AG20443 (cell line): Measurements from ENCODE around the gene MARCKSL1.

ENCODE experiments used
- DNase-seq: peaks from one replicate; pipeline ENCODE4 v3.0.0; 2012; ENCODE audit warnings: low spot score, mixed read lengths

MARCKSL1 gene

DNA sequence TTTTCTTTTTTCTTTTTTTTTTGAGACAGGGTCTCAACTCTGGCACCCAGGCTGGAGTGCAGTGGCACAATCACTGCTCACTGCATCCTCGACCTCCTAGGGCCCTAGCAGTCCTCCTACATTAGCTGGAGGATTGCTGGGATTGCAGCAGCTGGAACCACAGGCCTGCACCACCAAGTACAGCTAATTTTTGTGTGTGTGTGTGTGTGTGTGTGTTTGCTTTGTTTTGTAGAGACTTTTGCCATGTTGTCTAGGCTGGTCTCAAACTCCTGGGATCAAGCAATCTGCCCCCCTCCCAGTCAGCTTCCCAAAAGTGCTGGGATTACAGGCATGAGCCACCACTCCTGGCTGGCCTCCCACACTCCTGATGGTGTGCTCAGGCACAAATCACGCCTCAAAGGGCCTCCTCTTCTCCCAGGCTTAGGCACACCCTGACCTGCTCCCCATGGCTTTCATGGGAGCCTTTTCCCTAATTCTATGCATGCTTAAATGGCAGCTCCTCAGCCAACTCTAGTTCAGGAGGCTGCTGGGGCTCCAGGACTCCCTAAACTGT is 16.9 kb upstream of the MARCKSL1 start:
- DNase-seq = no peak

DNA sequence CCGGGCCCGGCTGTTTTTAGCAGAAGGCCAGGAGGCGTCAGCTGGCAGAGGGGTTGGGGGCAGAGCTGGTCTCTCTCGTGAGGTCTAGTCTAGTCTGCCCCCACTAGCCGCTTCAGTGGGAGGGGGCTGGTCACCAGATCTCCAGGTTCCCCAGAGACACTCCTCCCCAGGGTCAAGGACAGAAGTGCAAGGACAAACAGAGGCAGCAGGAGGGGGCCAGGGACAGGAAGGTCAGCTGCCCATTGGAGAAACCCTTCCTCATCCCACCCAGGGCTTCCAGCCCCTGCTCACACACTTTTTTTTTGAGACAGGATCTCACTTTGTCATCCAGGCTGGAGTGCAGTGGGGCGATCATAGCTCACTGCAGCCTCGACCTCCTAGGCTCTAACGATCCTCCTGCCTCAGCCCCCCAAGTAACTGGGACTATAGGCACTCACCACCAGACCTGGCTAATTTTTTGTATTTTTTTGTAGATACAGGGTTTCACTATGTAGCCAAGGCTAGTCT is 16.3 kb upstream of the MARCKSL1 start:
- DNase-seq = no peak

DNA sequence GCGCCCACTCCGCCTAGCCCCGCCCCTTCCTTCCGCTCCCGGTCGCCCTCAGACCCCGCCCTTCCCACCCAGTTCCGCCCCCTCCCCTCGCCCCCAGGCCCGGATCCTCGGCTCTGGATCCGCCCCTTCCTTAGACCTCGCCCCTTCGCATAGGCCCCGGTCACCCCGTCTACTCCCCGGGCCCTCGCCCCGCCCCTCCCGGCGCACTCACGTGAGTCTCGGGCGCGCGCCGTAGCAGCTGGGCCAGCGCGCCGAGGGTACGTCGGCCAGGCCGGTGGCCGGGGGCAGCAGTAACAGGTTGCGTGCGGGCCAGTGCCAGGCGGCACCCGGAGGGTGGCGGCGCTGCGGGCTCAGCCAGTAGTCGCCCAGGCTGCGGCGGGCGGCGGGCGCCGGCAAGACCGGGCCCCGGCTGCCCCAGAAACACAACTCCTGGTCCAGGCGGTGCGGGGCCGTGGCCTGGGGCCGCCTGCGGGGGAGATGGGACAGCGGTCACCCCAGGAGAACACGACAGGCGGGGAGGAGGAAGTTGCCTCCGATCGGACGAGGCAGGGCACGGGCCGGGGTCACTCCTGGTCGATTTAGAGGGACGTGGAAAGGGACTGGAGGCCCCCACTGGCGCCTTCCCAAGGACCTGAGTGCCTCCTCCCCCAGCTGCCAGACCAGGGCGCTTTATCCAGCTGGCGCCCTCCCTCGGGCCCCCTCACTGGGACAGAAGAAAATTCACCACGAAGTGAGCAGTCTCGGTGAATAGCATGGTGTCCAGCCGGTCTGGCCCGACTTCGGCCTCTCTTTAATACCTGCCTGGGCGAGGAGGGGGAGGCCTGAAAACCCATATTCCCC is 15.6 kb upstream of the MARCKSL1 start:
- peak; percentile 99 for DNase-seq

DNA sequence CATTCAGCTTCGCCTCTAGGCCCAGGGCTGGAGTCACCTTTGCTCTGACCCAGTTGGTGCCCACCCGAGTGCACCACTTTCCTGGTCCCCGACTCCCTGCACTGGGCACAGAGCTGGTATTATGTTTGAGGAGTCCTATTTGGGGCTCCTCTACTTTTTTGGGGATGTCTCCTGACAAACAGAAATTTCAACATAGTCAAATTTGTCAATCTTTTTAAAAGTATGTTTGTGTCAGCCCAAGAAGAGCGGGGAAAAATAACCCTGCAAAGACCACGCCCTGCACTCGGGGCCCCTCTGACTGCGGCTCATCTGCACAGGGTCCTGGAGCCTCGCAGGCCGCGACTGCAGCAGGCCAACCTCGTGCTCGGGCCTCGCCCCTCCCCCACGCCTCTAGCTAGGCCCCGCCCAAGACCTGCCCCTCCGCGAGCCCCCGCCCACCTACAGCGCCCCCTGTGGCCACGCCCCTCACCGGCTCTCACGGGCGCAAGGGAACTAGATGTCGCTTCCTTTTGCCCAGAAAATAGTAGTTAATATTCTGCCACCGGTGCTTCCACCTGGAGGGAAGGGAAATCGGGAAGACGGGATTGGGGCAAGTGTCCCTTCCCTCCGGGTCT is 14.9 kb upstream of the MARCKSL1 start:
- peak; percentile 93 for DNase-seq

DNA sequence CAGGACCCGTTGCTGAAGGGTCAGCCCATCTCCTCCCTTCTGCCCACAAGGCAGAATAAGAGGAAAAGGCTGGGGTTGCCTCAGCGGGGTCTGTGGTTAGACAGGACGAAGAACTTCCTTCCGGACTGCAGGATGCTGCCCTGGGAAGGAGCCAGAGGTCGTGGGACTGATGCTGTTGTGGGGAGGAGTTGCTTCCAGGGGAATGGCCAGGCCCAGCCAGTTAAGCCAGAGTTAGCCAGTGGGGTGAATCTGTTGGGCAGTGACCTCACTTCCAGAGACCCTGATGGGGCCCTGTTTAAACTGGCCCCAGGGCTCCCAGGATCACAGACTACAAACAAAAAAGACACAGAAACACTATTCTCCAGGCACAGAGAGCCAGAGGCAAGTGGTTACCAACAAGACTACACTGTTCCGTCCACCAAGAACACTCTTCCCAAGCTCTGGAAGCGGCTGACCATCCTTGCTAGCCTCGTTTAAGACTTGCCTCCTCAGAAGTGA is 13.2 kb upstream of the MARCKSL1 start:
- no peak for DNase-seq

DNA sequence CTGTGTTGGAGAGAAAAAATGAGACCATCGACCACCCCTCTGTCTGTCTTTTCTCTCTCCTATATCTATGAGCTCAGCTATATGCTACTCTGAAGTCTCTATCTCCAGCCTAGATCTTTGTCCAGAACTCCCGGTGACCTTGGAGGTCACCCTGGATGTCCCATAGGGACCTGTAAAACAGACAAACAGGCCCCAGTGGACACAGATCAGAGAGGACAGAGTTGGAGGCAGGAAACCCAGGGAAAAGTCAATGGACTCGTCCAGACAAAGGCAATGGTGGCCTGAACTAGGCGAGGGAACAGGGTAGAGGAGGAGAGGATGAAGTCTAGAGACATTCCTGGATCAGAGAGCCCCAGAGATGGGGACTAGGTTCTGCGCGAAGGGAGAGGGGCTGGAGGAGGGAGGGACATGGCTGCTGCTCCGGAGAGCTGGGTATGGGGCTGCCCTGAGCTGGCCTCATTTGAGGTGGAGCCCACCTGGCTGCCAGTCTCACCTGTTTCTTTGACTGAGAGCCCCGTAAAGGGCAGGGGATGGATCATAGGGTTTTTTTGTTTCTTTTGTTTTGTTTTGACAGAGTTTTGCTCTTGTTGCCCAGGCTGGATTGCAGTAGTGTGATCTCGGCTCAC is 10.6 kb upstream of the MARCKSL1 start:
- DNase-seq = no peak

DNA sequence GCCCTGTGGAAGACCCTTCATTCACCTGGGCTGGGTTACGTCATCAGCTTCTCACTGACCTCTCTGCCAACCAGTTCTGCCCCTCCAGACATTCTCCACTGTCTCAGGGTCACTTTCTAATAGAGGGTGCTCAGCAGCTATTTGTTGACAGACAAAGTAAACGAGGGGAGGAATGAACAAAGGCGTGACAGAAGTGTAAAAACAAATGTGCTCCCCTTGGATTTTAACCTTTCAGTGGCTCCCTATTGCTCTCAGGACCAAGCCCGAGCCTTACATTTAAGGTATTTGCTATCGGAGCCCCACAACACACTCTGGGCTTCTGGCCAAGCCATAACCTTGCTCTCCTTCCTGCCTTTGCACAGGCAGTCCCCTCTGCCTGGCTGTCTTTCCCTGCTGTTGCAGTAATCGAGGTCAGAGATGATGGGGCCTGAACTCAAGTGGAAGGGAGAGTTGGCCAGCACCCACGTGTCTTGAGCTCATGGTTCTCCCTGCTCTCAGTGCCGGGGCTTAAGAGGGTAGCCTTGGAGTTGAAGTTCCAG is 9.3 kb upstream of the MARCKSL1 start:
- DNase-seq = no peak

DNA sequence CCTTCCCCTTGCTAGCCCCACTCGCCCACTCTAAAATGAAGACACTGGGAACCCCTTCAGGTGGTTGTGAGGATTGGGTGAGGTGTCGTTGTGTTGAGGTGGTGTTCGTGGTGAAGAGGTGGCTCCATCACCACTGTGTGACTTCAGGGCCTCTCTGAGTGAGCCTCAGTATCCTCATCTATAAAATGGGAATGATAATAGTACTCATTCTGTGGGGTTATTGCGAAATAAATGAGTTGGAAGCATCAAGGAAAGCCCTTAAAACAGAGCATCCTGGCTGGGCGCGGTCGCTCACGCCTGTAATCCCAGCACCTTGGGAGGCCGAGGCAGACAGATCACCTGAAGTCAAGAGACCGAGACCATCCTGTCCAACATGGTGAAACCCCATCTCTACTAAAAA is 6.7 kb upstream of the MARCKSL1 start:
- DNase-seq = no peak

DNA sequence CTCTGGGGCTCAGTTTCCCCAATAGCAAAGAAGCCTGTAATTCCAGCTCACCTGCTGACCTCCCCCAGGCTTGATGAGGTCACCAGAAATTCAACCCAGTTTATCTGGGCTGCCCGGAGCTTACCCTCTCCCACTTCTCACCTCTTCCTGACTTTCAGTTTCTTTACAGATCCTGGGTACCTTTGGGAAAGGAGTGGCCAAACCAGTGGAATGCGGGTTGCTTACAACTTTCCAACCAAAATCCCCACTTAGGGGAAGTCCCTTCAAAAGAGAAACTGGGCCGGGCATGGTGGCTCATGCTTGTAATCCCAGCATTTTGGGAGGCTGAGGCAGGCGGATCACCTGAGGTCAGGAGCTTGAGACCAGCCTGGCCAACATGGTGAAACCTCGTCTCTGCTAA is 5.9 kb upstream of the MARCKSL1 start:
- no peak for DNase-seq

DNA sequence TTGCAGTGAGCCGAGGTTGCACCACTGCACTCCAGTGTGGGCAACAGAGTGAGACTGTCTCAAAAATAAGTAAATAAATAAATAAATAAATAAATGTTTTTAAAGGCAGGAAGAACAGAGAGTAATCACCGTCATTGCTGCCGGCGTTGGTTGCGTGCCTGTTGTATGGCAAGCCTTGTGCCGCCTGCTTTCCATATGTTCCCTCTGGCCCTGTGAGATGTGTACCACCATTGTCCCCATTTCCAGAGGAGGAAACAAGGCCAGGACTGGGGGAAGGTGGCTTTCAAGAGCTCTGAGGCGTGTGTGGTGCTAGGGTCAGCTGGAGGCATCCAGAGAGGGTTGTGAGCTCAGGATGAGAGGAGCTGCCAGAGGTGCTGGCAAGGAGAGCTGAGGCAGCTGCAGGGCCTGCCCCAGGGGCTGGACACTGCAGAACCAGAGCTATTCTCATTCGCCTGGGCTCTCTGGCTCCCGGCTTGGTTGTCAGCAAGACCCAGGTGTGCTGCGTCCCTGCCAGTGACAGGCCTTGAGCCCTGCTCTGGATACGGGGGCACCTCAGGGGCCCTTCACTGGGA is 5.2 kb upstream of the MARCKSL1 start:
- DNase-seq = no peak

DNA sequence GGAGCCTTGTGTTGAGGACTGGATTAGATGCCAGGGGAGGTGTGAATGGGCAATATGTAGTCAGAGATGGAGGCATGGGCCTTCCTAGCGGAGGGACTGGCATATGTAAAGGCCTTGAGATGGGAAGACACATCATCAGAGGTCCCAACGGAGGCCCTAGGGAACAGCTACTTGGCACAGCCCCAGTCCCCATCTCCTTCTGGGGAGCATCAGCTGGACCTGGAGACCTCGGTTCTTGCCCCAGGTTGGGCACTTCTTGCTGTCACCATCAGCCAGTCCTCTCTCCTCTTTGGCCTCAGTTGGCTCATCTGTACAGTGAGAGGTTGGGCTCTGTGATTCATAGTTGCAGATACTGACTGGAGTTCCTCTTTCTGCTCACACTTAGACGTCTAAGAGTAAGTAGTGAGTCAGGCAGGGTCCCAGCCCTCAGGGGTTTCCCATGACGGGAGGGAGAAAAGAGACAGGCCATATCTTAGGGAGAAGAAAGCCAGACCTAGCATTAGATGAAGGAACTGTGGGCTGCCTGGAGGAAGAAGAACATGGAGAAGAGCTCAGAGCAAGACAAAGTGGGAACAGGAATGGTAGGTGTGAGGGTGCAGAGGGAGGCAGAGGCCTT is 3.4 kb upstream of the MARCKSL1 start:
- no peak for DNase-seq

DNA sequence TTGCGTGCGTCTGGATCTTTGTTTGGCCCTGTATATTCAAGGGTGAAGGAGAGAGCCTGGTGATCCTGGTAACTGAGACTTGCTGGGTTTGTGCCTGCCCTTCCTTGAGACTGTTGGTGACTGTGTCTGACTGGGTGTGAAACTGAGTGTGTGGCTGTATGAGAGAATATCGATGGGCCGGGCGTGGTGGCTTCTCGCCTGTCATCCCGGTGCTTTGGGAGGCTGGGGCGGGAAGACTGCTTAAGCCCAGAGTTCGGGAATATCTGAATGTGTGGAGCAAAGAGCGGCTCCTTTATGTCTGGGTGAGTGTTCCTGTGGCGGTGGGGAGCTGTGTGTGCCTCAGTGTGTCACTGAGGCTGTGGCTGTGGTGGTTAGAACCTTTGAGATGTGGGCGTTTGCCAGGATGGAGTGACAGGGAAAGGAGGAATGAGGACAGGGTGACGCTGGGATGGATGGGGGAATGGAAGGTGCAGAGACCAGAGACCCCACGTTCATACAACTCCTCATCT is 2.7 kb upstream of the MARCKSL1 start:
- DNase-seq = no peak

DNA sequence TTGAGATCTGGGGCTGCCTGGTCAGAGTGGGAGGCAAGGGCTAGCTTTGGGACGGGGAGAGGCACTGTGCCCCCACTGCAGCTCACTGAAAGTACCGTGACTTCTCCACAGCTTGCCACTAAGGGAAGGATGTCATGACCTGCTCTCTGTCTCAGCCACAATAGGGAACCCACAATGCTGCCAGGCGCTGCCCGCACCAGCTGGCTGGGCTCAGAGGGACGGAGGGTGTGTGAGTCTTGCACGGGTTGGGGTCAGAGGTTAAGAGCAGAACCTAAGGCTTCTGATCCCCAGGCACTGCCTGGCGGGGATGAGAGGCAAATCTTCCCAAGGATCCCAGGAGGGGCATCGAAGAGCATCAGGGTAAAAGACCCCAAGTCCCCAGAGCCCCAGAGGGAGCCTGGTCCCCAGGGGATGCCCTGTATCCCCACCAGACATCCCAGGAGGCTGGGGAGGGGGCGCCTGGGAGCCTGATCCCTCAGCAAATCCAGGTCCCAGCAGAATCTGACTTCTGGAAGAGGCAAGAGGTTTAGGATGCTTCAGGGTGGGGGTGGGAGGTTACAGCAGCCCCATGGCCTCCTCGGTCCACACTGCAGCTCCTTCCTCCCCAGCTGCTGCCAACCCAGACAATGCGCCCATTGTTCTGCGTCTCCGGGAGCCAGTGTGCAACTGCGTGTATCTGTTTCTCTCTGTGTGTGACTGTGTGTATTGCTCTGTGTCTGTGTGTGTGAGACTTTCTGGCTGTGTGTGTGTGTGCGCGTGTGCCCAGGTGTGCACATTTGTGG is 2.0 kb upstream of the MARCKSL1 start:
- no peak for DNase-seq

DNA sequence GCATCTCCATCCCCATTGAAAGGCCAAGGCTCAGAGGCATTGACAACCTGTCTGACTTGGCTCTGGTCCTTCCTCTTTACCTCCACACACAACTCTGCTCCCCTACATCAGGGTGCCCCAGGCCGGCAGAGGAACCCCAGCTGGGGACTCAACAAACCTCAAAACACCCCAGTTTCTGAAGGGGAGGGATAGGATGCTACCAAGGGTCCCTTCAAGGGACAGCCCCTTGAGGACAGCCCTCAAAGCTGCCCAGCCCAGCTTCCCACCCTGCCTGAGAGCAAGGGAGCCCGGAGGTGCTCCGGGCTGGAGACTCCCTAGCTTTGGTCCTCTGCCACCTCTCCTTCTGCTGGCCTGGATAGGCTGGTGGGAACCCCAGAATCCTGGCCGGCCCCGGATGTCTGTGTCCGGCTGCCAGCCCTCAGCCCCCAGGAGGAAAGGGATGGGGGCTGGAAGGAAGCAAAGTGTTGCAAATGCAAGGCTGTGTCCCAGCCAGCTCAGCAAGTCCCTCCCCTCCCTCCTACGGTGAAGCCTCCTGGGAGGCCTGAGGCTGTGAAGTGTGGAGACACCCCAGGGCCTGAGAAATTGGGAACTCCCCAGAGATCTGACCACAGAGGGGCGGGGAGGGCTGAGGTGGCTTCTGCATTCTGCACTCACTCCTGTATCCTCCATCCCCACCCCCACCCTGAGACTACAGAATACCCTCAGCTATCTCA is 1.1 kb upstream of the MARCKSL1 start:
- DNase-seq = no peak

DNA sequence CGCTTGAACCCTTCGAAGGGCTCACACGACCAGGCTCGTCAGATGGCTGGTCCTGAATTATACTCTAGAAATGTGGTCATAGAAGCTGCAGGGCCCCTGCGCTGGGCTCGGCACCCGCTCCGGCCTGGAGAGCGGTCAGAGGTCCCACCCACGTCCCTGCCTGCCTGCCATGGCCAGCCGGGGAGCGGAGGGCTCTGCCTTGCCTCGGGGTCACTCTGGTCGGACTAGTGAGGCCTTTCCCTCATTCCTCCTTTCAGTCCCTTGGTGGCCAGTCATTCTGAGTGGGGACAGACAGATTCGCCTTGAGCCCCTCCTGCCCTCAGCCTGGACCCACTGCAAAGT is 529 bp upstream of the MARCKSL1 start:
- DNase-seq = no peak

DNA sequence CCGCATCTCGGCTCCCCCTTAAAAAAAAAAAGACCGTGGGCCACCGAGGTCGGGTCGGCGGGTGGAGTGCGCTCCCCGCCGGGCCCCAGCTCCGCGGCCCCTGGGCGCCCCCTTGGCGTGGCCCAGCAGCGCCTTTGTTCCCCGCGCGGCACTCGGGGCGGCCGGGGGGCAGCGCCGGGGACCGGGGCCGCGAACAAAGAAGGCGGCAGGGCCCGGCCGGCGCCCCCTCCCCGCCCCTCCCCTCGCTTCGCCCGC is 571 bp downstream of the MARCKSL1 start:
- DNase-seq = no peak

DNA sequence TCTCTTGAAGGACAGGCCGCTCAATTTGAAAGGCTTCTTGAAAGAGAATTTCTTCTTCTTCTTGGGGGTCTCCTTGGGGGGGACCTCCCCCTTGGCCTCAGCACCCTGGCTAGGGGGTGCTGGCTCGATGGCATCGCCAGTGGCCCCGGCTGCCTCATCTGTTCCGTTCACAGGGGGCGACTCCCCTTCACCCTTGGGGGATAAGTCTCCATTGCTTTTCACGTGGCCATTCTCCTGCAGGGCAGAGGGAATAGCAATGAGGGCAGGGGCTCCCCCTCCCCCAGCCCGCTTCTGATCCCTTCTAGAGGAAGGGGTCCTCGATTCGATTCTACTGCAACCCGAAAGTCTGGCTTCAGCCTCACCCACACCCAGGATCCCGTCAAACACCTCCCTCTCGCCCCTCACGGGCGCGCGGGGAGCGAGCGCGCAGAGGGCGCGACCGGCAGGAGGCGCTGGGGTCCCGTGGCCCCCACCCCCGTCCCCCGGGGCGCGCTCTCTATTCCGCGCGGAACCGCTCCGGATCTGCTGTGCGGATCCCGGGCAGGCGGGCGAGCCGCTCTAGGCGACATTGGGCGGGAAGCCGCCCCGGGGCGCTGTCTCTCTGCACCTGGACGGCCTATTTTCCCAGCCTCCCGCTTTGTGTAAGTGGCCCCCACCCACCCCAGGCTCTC is 1.0 kb downstream of the MARCKSL1 start:
- DNase-seq = peak; percentile 78

DNA sequence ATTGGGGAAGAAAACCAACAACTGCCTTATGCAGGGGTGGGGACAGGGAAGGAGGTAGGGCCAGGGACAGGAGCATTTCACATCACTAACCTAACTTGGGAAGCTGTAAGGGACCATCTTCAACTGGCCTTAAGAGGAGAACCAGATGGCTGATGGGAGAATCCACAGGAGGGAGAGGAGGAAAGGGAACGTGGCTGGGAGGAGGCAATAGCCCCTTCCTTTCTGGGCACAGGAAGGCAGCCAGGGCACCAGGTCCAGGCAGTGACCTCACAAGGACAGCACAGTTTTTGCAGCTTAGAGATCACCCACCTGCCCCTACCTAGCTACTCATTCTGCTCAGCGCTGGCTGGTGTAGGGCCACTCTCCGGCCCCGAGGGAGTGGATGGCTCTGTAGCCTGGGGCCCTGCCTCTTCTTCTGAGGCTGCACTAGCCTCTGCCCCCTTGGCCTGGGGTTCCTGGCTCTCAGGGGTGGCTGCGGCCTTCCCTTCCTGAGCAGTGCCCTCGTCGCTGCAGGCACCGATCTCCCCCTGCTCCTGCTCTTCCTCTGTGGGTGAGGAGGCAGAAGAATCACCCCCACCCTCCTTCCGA is 1.7 kb downstream of the MARCKSL1 start:
- DNase-seq = no peak

DNA sequence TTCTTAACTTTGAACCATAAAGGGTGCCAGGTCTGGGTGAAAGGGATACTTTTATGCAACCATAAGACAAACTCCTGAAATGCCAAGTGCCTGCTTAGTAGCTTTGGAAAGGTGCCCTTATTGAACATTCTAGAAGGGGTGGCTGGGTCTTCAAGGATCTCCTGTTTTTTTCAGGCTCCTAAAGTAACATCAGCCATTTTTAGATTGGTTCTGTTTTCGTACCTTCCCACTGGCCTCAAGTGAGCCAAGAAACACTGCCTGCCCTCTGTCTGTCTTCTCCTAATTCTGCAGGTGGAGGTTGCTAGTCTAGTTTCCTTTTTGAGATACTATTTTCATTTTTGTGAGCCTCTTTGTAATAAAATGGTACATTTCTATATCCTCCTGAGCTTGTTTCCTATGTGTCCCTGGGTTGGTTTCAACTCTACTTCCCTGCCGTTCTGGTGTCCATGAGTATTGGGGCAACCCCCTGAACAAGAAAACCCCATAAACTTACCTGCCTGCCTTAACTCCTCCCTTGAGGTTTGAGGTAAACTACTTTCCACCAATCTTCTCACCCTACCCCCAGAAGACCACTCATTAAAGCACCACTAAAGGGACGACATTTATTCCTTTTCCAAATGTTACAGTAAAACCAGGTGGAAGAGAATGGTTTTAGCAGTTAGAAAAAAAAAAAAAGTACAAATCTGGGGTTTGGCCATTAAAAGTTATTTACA is 2.6 kb downstream of the MARCKSL1 start:
- DNase-seq = no peak
